GM12878 (cell line): Measurements from ENCODE around the gene ZNF3. TPM values are rescaled to one million over a fixed set of nuclear protein-coding genes. Genes with fewer than 3 reads are reported as not detected.
A peak's percentile ranks its signal among the peaks of the same experiment; 100 is the strongest.

Experiments used
- ATAC-seq: fragments of 200-7000 bp; cut with Tn5 transposase; 3 replicates; pipeline ENCODE4 v1.9.1; 2020; ENCODE audit warnings: mild to moderate bottlenecking, moderate library complexity
- BruUV-seq: library from RNA; stranded (reverse); fragments of 400-500 nt; replicated peaks from 2 replicates; lab custom pipeline; 2021; lab: Mats Ljungman, UMichigan
- CTCF ChIA-PET: fragments of 300-600 bp; sonication (Branson Sonifier 250); formaldehyde crosslinking; extraction: SDS; loops from one replicate; lab custom pipeline; 2021; ENCODE audit warnings: inconsistent platforms; lab: Yijun Ruan, JAX
- POLR2A ChIA-PET: fragments of 350-600 bp; formaldehyde crosslinking; extraction: SDS; loops from one replicate; lab custom pipeline; 2021; ENCODE audit warnings: inconsistent platforms; lab: Charles Lee
- RAD21 ChIA-PET: fragments of 300-600 bp; sonication (Branson Sonifier 250); formaldehyde crosslinking; loops from one replicate; lab custom pipeline; 2023; ENCODE audit warnings: antibody characterized with exemption; ENCODE audit not compliant: unreplicated experiment; lab: Charles Lee
- SMC1A ChIA-PET: fragments of 300-600 bp; sonication (Branson Sonifier 250); formaldehyde crosslinking; loops from one replicate; lab custom pipeline; 2023; ENCODE audit not compliant: unreplicated experiment, uncharacterized antibody; lab: Charles Lee
- DNase-seq: peaks from one replicate; pipeline ENCODE4 v3.0.0-alpha.2; 2011; ENCODE audit warnings: low read depth, low spot score
- FAIRE-seq: peaks from 3 replicates; lab custom pipeline; 2011; peaks lifted over from hg19 to GRCh38; lab: Jason Lieb, UNC
- H2AFZ ChIP-seq: 2 replicates; pipeline ENCODE4 v1.6.0; 2011; ENCODE audit warnings: low read depth, low read length, control low read depth; ENCODE audit not compliant: control insufficient read depth
- H3K27ac ChIP-seq: 2 replicates; pipeline ENCODE4 v1.5.1; 2011; ENCODE audit warnings: control low read depth; ENCODE audit not compliant: control insufficient read depth, insufficient read depth
- H3K27me3 ChIP-seq, 2 experiments: replicated peaks in 1 of 2; 2 replicates each; pipeline versions ENCODE4 v1.6.0 to v1.6.1; 2011; ENCODE audit warnings: low read length in 1 of 2; ENCODE audit not compliant: control insufficient read depth in 2 of 2, insufficient read depth in 2 of 2
- H3K36me3 ChIP-seq, 2 experiments: 2 replicates each; pipeline ENCODE4 v1.5.1; 2011; ENCODE audit warnings: low read length in 1 of 2; ENCODE audit not compliant: control insufficient read depth in 2 of 2, insufficient read depth in 2 of 2
- H3K4me1 ChIP-seq: 2 replicates; pipeline ENCODE4 v1.6.1; 2011; ENCODE audit warnings: mild to moderate bottlenecking, low read length, moderate library complexity, mixed read lengths; ENCODE audit not compliant: control insufficient read depth, insufficient read depth
- H3K4me2 ChIP-seq: 2 replicates; pipeline ENCODE4 v1.6.0; 2011; ENCODE audit warnings: control low read depth; ENCODE audit not compliant: control insufficient read depth, insufficient read depth
- H3K4me3 ChIP-seq: fragments of 200-600 bp; sonication (generic); 2 replicates; pipeline ENCODE4 v1.5.1; 2016
- H3K79me2 ChIP-seq: 2 replicates; pipeline ENCODE4 v1.6.0; 2011; ENCODE audit warnings: low read length; ENCODE audit not compliant: control insufficient read depth, insufficient read depth
- H3K9ac ChIP-seq: 2 replicates; pipeline ENCODE4 v1.8.0; 2011; ENCODE audit warnings: low read length, control low read depth, mixed read lengths; ENCODE audit not compliant: control insufficient read depth, insufficient read depth
- H3K9me3 ChIP-seq: replicated peaks from 3 replicates; pipeline ENCODE4 v1.5.1; 2011; ENCODE audit warnings: mild to moderate bottlenecking, low read length; ENCODE audit not compliant: control insufficient read depth, insufficient read depth
- H4K20me1 ChIP-seq: 2 replicates; pipeline ENCODE4 v1.6.0; 2011; ENCODE audit not compliant: control insufficient read depth, insufficient read depth
- BACH1 ChIP-seq: fragments of 450-650 bp; IDR thresholded peaks from 2 replicates; pipeline ENCODE4 v1.6.1; 2017; ENCODE audit warnings: mild to moderate bottlenecking, borderline replicate concordance
- BHLHE40 ChIP-seq, 2 experiments: fragments of 450-650 bp in 1 of 2; IDR thresholded peaks; 2 replicates each; pipeline ENCODE4 v1.6.1; 2011 to 2017; ENCODE audit warnings: low read depth in 2 of 2, borderline replicate concordance in 1 of 2, improper control_type of control experiment in 1 of 2, low read length in 1 of 2, mild to moderate bottlenecking in 1 of 2
- E4F1 ChIP-seq: fragments of 450-650 bp; IDR thresholded peaks from 2 replicates; pipeline ENCODE4 v1.6.1; 2018; ENCODE audit warnings: borderline replicate concordance, mild to moderate bottlenecking; ENCODE audit not compliant: partially characterized antibody
- EZH2 ChIP-seq: IDR thresholded peaks from 2 replicates; pipeline ENCODE4 v1.6.1; 2012; ENCODE audit warnings: low read depth, mild to moderate bottlenecking, control low read depth, inconsistent platforms, low read length, borderline replicate concordance; ENCODE audit not compliant: control insufficient read depth
- FOS ChIP-seq: IDR thresholded peaks from 3 replicates; pipeline ENCODE4 v1.6.1; 2011; ENCODE audit warnings: borderline replicate concordance; ENCODE audit not compliant: insufficient read length; ENCODE audit errors: extremely low read depth
- MAX ChIP-seq: IDR thresholded peaks from 2 replicates; pipeline ENCODE4 v1.6.1; 2012; ENCODE audit warnings: low read depth, low read length, improper control_type of control experiment
- MXI1 ChIP-seq: fragments of 150-350 bp; IDR thresholded peaks from 2 replicates; pipeline ENCODE4 v1.6.1; 2011; ENCODE audit warnings: low read depth, mild to moderate bottlenecking, inconsistent platforms, low read length, improper control_type of control experiment
- REST ChIP-seq: IDR thresholded peaks from 2 replicates; pipeline ENCODE4 v1.6.1; 2012; ENCODE audit warnings: mild to moderate bottlenecking, low read depth, low read length
- SREBF1 ChIP-seq: IDR thresholded peaks from 2 replicates; pipeline ENCODE4 v1.6.1; 2012; ENCODE audit warnings: mild to moderate bottlenecking, low read length
- STAT3 ChIP-seq: IDR thresholded peaks from 2 replicates; pipeline ENCODE4 v1.6.1; 2011; ENCODE audit warnings: low read depth, low read length, improper control_type of control experiment
- WRNIP1 ChIP-seq: IDR thresholded peaks from 2 replicates; pipeline ENCODE4 v1.6.1; 2011; ENCODE audit warnings: low read depth, low read length, improper control_type of control experiment, borderline replicate concordance
- WGBS: methylation state at CpG from one replicate; pipeline ENCODE4 v1.1.6; 2016; ENCODE audit warnings: low lambda C conversion rate; ENCODE audit not compliant: insufficient replicate concordance, insufficient coverage; ENCODE audit errors: missing lambda C conversion rate; 5-methylcytosine and 5-hydroxymethylcytosine counted together
- in situ Hi-C: fragments of 300-500 bp; cut with MboI; formaldehyde crosslinking; loops from 9 replicates; pipeline ENCODE4 v1.14.3; 2018; ENCODE audit warnings: mixed read lengths
- intact Hi-C: fragments of 100-400 bp; cut with micrococcal nuclease; formaldehyde crosslinking; loops from one replicate; pipeline ENCODE4 v1.14.2; 2022; ENCODE audit not compliant: unreplicated experiment
- polyA plus RNA-seq, 11 experiments: library from polyadenylated mRNA; depleted of rRNA in 4 of 11; unstranded in 6 of 11; stranded (reverse) in 5 of 11; fragments of >200 nt; fragmentation: Nextera tagmentation in 4 of 11; fragmentation: Illumina TruSeq in 1 of 11; extraction: Ambion mirVana in 4 of 11; extraction: Trizol in 1 of 11; gene quantifications; 1 replicate in 1 of 11; 2 replicates in 10 of 11; pipeline versions ENCODE4 v1.2.1 to v1.2.3, GENCODE V29; 2011 to 2016; ENCODE audit warnings: inconsistent platforms in 2 of 11, missing spikeins in 2 of 11, low read depth in 1 of 11
- total RNA-seq, 4 experiments: library from RNA; depleted of rRNA in 3 of 4; stranded (reverse); fragments of >200 nt in 3 of 4; fragmentation: Illumina TruSeq in 1 of 4; extraction: Trizol in 1 of 4; gene quantifications; 2 replicates each; pipeline versions ENCODE4 v1.2.1 to v1.2.3, GENCODE V29; 2013 to 2021

ZNF3 gene
- total and polyA plus RNA-seq, 10 of the 15 experiments (the other 5 are each of a cell fraction or from before 2014, with no cell fraction given), result 17.2 to 37.4 (median 29.4) TPM

- in situ Hi-C loops (no loop called here), intact Hi-C loops (loop anchor here (10.0 kb wide), 1 partner anchor 174 kb away; the partner anchor contains the start of gene TRIM4)
- Histone ChIP-seq H3K36me3 (peaks cover 15 to 30% of the 10 kb centered on the region in 2 experiments), H3K79me2 (peaks cover 10% of the 10 kb centered on the region), H3K4me1 (peaks cover 6% of the 10 kb centered on the region), H3K9me3 (no peaks in the 10 kb centered on the region), H3K27me3 (no peaks in the 10 kb centered on the region), H2AFZ (peak within 1 kb of the TSS; percentile 94), H3K27ac (peak within 1 kb of the TSS; percentile 84), H3K4me2 (peak within 1 kb of the TSS; percentile 100), H4K20me1 (no peaks in the 10 kb centered on the region), H3K4me3 (peak within 1 kb of the TSS; percentile 92), H3K9ac (peak within 1 kb of the TSS; percentile 90)
- no TSS peak for BruUV-seq
- DNase-seq (no peak), FAIRE-seq (no peak), ATAC-seq (peak; percentile 77)
- WGBS, result 2% methylated on average over 67 of the region's 68 CpGs
- CTCF ChIA-PET, result interaction anchor here (0.8 to 1.1 kb wide), 6 partner anchors 12 to 175 kb away, joined by 3 to 4 read pairs (median 3); partner anchors contain the start of genes AP4M1, MCM7 and ZSCAN21
- RAD21 ChIA-PET, result interaction anchor here (1.0 kb wide), 1 partner anchor 12 kb away, joined by 7 read pairs; the partner anchor contains the start of genes AP4M1 and MCM7
- POLR2A ChIA-PET, result interaction anchor here (0.5 to 3.9 kb wide), 5 partner anchors 12 to 1053 kb away, joined by 3 to 39 read pairs (median 5); partner anchors contain the start of genes AP4M1, MBLAC1 and MCM7
- SMC1A ChIA-PET, result interaction anchor here (0.7 kb wide), 1 partner anchor 13 kb away, joined by 3 read pairs; the partner anchor contains the start of gene AP4M1
- TF ChIP-seq FOS (no peak), EZH2 (no peak), REST (peak; percentile 31; the same call in 1 of the 2 replicates), E4F1 (no peak), BHLHE40 (IDR thresholded peaks at IDR 0.05; ENCODE audit: borderline replicate concordance in 1 of 2, low read depth in 2 of 2, low read length in 1 of 2) (peak in 1 of 2 experiments; percentile 77; a peak in 2 of 4 replicates), MAX (peak; percentile 85), MXI1 (no peak; the same call in 1 of the 2 replicates), SREBF1 (no peak; the same call in 1 of the 2 replicates), BACH1 (peak; percentile 64; the same call in 1 of the 2 replicates), STAT3 (no peak), WRNIP1 (no peak)
Measured at GRCh38 chr7:100088621-100089457, 7.3 kb upstream of the ZNF3 start, which contains the start of gene COPS6. TSS of gene COPS6 (plus strand) at chr7:100088969. CDS start at chr7:100088991, 22 bp downstream.
